Lower leg skin (tissue), 4 donors: ENCODE measurements around the gene STAG1. TPM values are rescaled to one million over a fixed set of nuclear protein-coding genes. Genes with fewer than 3 reads are reported as not detected.
"Not testable (repeated sequence)": the region's sequence is repeated elsewhere in the genome, so short reads cannot be mapped to it uniquely, and the experiment has no call there.

Experiments
- DNase-seq, 2 donors: peaks; one replicate each; pipeline ENCODE4 v3.0.0-alpha.2; 2019; ENCODE audit warnings: low spot score in 2 of 2
- H3K4me3 ChIP-seq: fragments of 200-600 bp; sonication (generic); 2 replicates; pipeline ENCODE4 v1.5.1; 2017; ENCODE audit warnings: mild to moderate bottlenecking, low read depth; ENCODE audit not compliant: poor library complexity, severe bottlenecking
- POLR2A ChIP-seq, 2 donors: fragments of 450-650 bp; IDR thresholded peaks; one replicate each; pipeline ENCODE4 v1.6.1; 2016 to 2017; ENCODE audit warnings: antibody characterized with exemption in 2 of 2, mild to moderate bottlenecking in 1 of 2, moderate library complexity in 1 of 2
- WGBS, 2 donors: methylation state at CpG; one replicate each; pipeline ENCODE4 v1.1.5; 2018; 5-methylcytosine and 5-hydroxymethylcytosine counted together
- intact Hi-C: fragments of 100-400 bp; cut with DNase I; formaldehyde crosslinking; loops from one replicate; pipeline ENCODE4 v1.15.0; 2023; ENCODE audit warnings: low total_unique reads
- total RNA-seq, 4 donors: library from RNA; depleted of rRNA; stranded (reverse); fragments of >200 nt; gene quantifications; one replicate each; pipeline ENCODE4 v1.1.0, GENCODE V29; 2016
- TF ChIP-seq, protein P1 (sequence below), 3 donors: fragments of 450-650 bp; IDR thresholded peaks; one replicate each; pipeline ENCODE4 v1.5.1; 2016; ENCODE audit warnings: antibody characterized with exemption in 3 of 3, mild to moderate bottlenecking in 3 of 3, moderate library complexity in 2 of 3

Gene STAG1
- total RNA-seq, 4 donors from 2014 or later = 32.1 to 37.7 (median 34.4) TPM

DNA sequence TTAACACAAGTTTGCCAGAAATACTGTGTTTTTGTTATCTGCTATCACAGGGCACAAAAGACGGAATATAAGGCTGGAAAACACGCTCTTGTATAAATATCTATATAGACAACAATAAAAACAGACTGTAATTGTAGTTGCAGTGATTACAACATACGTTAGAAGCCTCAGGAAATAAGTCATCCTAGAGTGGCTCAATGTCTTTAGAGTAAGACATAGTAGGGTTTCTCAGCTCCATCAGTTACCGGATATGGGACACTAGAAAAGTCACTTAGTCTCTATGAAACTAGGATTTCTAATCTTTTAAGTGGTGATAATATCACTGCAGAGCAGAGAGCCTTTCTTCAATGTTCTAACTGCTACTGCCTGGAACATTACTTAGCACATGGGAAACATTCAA, 208.8 kb downstream of the STAG1 start:
- no peak for TF ChIP-seq POLR2A (IDR thresholded peaks at IDR 0.05)
- TF ChIP-seq, protein P1, sequence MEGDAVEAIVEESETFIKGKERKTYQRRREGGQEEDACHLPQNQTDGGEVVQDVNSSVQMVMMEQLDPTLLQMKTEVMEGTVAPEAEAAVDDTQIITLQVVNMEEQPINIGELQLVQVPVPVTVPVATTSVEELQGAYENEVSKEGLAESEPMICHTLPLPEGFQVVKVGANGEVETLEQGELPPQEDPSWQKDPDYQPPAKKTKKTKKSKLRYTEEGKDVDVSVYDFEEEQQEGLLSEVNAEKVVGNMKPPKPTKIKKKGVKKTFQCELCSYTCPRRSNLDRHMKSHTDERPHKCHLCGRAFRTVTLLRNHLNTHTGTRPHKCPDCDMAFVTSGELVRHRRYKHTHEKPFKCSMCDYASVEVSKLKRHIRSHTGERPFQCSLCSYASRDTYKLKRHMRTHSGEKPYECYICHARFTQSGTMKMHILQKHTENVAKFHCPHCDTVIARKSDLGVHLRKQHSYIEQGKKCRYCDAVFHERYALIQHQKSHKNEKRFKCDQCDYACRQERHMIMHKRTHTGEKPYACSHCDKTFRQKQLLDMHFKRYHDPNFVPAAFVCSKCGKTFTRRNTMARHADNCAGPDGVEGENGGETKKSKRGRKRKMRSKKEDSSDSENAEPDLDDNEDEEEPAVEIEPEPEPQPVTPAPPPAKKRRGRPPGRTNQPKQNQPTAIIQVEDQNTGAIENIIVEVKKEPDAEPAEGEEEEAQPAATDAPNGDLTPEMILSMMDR (IDR thresholded peaks at IDR 0.05) = no peak
- 73 to 80% methylated on average over 4 of the region's 4 CpGs for WGBS, 2 donors
- intact Hi-C loops = no loop called here
- DNase-seq = no peak
- no peak overlapping the region for H3K4me3 ChIP-seq

DNA sequence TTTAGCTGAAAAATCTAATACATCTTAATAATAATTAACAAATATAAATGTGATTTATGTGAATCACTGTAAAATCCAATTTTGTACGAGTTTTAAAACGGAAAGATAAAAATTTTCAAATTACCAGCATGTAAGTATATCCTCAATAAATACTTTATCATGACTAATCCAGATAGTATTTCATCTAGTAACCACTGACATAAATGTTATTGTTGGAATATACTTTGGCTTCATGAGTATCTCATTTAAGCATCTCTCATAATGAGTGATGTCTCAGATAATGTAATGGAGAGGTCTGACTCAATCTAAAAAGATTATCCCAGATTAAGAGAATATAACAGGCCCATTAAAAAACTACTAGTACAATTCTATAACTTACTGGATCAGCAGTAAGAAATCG, 216.3 kb downstream of the STAG1 start:
- H3K4me3 ChIP-seq = no peak overlapping the region
- intact Hi-C loops = no loop called here
- TF ChIP-seq, protein P1 (IDR thresholded peaks at IDR 0.05) = no peak
- TF ChIP-seq POLR2A (IDR thresholded peaks at IDR 0.05) = no peak
- 95 to 96% methylated on average over 3 of the region's 3 CpGs for WGBS, 2 donors
- DNase-seq = no peak

DNA sequence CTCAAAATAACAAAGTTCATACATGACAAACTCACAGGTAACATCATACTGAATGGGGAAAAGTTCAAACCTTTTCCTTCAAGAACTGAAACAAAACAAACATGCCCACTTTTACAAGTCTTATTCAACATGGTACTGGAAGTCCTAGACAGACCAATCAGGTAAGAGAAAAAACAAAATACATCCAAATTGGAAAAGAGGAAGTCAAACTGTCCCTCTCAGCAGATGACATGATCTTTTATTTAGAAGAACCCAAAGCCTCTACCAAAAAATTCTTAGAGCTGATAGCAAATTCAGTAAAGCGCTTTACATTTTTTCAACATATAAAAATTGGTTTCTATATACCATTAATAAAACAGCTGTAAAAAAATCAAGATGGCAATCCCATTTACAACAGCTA, 219.4 kb downstream of the STAG1 start:
- no peak overlapping the region for H3K4me3 ChIP-seq
- 98 to 100% methylated on average over 1 of the region's 1 CpG for WGBS, 2 donors
- intact Hi-C loops = no loop called here
- TF ChIP-seq POLR2A (IDR thresholded peaks at IDR 0.05) = no peak
- DNase-seq = no peak

DNA sequence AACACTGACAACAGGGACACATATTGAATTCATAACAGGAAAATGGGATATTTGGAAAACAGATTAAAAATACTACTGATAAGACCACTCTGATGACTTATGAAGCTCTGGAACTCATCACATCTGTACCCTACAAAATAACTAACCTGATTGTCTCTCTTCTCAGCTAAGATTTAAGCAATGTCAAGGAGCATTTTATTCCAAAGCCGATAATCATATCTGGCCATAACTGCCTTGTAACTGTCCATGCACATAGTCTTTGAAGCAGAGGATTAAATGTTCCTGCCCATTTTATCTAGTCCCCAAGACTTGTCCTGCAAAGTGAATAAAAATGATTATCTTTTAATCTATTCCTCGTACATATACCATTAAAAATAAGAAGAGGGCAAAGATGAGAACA, 234.1 kb downstream of the STAG1 start:
- TF ChIP-seq POLR2A (IDR thresholded peaks at IDR 0.05) = no peak
- TF ChIP-seq, protein P1 (IDR thresholded peaks at IDR 0.05) = no peak
- intact Hi-C loops = no loop called here
- no peak for DNase-seq
- 90 to 94% methylated on average over 2 of the region's 2 CpGs for WGBS, 2 donors
- H3K4me3 ChIP-seq = no peak overlapping the region

DNA sequence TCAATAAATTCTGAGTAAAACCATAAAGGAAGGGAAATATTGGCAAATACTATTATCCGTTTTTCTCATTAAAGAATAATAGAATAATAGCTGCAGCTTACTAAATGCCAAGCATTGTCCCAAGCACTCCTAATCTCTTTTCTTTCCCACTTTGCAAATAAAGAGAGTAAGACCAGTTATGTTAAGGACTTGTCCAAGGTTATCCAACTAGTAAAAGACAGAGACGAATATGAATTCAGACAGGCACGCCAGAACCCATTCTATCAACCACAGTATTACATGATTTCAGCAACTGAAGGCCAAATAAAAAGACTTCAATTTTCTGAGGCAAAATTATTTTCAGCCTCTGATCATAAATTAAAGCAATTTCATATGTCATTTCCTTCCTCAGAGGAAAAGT, 235.5 kb downstream of the STAG1 start:
- TF ChIP-seq, protein P1 (IDR thresholded peaks at IDR 0.05) = no peak
- TF ChIP-seq POLR2A (IDR thresholded peaks at IDR 0.05) = no peak
- intact Hi-C loops = no loop called here
- WGBS, 2 donors = 49 to 56% methylated on average over 3 of the region's 3 CpGs
- DNase-seq = no peak
- H3K4me3 ChIP-seq = no peak overlapping the region

DNA sequence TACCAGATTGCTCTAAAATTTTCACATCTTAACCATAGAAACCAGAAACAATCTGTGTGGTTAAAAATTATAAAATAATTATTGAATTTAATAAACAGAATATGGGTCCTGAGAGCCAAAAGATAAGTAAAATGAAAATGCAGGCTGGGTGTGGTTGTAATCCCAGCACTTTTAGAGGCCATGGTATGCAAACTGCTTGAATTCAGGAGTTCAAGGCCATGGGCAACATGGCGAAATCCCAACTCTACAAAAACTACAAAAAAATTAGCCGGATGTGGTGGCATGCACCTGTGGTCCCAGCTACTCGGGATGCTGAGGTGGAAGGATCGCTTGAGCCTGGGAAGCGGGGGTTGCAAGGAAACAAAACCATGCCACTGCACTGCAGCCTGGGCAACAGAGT, 236.1 kb downstream of the STAG1 start:
- no peak overlapping the region for H3K4me3 ChIP-seq
- intact Hi-C loops = no loop called here
- no peak for TF ChIP-seq POLR2A (IDR thresholded peaks at IDR 0.05)
- TF ChIP-seq, protein P1 (IDR thresholded peaks at IDR 0.05) = no peak
- no peak for DNase-seq
- 96% methylated on average over 5 of the region's 5 CpGs for WGBS, 2 donors

DNA sequence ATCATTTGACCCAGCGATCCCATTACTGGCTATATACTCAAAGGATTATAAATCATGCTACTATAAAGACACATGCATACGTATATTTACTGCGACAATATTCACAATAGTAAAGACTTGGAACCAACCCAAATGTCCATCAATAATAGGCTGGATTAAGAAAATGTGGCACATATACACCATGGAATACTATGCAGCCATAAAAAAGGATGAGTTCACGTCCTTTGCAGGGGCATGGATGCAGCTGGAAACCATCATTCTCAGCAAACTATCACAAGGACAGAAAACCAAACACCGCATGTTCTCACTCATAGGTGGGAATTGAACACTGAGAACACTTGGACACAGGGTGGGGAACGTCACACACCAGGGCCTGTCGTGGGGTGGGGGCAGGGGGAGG, 237.6 kb downstream of the STAG1 start:
- 96 to 97% methylated on average over 7 of the region's 7 CpGs for WGBS, 2 donors
- DNase-seq, H3K4me3 ChIP-seq, intact Hi-C loops: not testable (repeated sequence)
